Transverse colon (tissue), 4 donors: Measurements from ENCODE around the gene CDC37. TPM values are rescaled to one million over a fixed set of nuclear protein-coding genes. Genes with fewer than 3 reads are reported as not detected.
A peak's percentile ranks its signal among the peaks of the same experiment; 100 is the strongest.
"Not testable (repeated sequence)": the region's sequence is repeated elsewhere in the genome, so short reads cannot be mapped to it uniquely, and the experiment has no call there.

Experiments used
- DNase-seq: peaks from one replicate; pipeline ENCODE4 v3.0.0-alpha.2; 2019
- H3K27ac ChIP-seq, 4 donors: fragments of 200-600 bp; sonication (generic); 2 replicates each; pipeline ENCODE4 v1.5.1; 2016 to 2018; ENCODE audit warnings: inconsistent platforms in 4 of 4
- H3K27me3 ChIP-seq: fragments of 200-600 bp; sonication (generic); 2 replicates; pipeline ENCODE4 v1.5.1; 2017; ENCODE audit warnings: inconsistent platforms
- H3K36me3 ChIP-seq, 4 donors: fragments of 200-600 bp; sonication (generic); 2 replicates each; pipeline ENCODE4 v1.5.1; 2017 to 2019; ENCODE audit warnings: inconsistent platforms in 4 of 4
- H3K4me1 ChIP-seq, 4 donors: fragments of 200-600 bp; sonication (generic); 2 replicates each; pipeline ENCODE4 v1.5.1; 2017 to 2020; ENCODE audit warnings: inconsistent platforms in 4 of 4
- H3K4me3 ChIP-seq, 4 donors: fragments of 200-600 bp; sonication (generic); 1 replicate in 1 of 4; 2 replicates in 3 of 4; pipeline versions ENCODE4 v1.5.1 to v1.6.1; 2017 to 2019; ENCODE audit warnings: inconsistent platforms in 4 of 4
- H3K9me3 ChIP-seq, 2 donors: fragments of 200-600 bp; sonication (generic); 2 replicates each; pipeline ENCODE4 v1.5.1; 2017 to 2019; ENCODE audit warnings: inconsistent platforms in 2 of 2
- CTCF ChIP-seq, 5 experiments: fragments of 200-600 bp in 3 of 5; fragments of 450-650 bp in 2 of 5; sonication (generic) in 3 of 5; IDR thresholded peaks; 1 replicate in 2 of 5; 2 replicates in 3 of 5; pipeline ENCODE4 v1.5.1; 2016 to 2017; ENCODE audit warnings: antibody characterized with exemption in 5 of 5, inconsistent platforms in 3 of 5, mild to moderate bottlenecking in 2 of 5, moderate library complexity in 1 of 5
- EP300 ChIP-seq: sonication (generic); formaldehyde crosslinking; IDR thresholded peaks from one replicate; pipeline ENCODE4 v1.6.1; 2017; ENCODE audit warnings: antibody characterized with exemption, low read depth
- POLR2A ChIP-seq: fragments of 450-650 bp; IDR thresholded peaks from one replicate; pipeline ENCODE4 v1.6.1; 2016; ENCODE audit warnings: antibody characterized with exemption, mild to moderate bottlenecking, moderate library complexity
- POLR2AphosphoS5 ChIP-seq, 3 donors: sonication (generic); formaldehyde crosslinking; IDR thresholded peaks; one replicate each; pipeline ENCODE4 v1.6.1; 2016; ENCODE audit warnings: antibody characterized with exemption in 3 of 3
- WGBS, 2 donors: methylation state at CpG; one replicate each; pipeline ENCODE4 v1.1.5; 2018; ENCODE audit warnings: low coverage in 1 of 2; 5-methylcytosine and 5-hydroxymethylcytosine counted together
- in situ Hi-C, 4 donors: fragments of 200-750 bp; cut with MboI; loops; one replicate each; pipeline versions ENCODE4 v1.15.0 to v1.15.1; 2017; ENCODE audit warnings: low sequenced_read_pairs in 3 of 4, low pct_ligation_motif_present in 1 of 4, low pct_unique_long_range_greater_than_20kb in 1 of 4
- intact Hi-C: fragments of 100-400 bp; cut with DNase I; formaldehyde crosslinking; loops from one replicate; pipeline ENCODE4 v1.15.1; 2023; ENCODE audit warnings: low total_unique reads
- total RNA-seq, 4 donors: library from RNA; depleted of rRNA; stranded (reverse); fragments of >200 nt; gene quantifications; one replicate each; pipeline ENCODE4 v1.1.0, GENCODE V29; 2016

CDC37 gene
- total RNA-seq, 4 donors from 2014 or later = 125 to 168 (median 162) TPM

DNA sequence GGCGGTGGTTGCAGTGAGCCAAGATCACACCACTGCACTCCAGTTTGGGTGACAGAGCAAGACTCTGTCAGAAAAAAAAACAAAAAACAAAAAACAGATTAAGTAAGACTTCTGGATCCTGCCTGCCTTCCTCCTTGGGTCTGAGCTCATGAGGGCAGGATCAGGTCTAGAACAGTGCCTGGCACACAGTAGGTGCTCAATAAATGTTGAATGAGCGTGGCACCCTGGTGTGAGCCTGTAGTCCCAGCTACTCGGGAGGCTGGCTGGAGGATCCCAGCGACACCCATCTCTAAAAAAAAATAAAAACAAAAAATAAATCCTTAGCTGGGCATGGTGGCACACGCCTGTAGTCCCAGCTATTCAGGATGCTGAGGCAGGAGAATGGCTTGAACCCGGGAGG, 2.8 kb upstream of the CDC37 start:
- no peaks in the 10 kb centered on the region for H3K36me3 ChIP-seq
- intact Hi-C loops (no loop called here), in situ Hi-C loops (no loop called here)
- peaks cover 66% of the 10 kb centered on the region for H3K27me3 ChIP-seq
- H3K4me1 ChIP-seq = peaks cover 22 to 34% (median 26%) of the 10 kb centered on the region in 4 donors
- DNase-seq = no peak
- H3K27ac ChIP-seq = no peak overlapping the region
- 56 to 72% methylated on average over 4 to 6 of the region's 6 CpGs for WGBS, 2 donors
- TF ChIP-seq EP300 (no peak), CTCF (IDR thresholded peaks at IDR 0.05) (no peak), POLR2A (no peak), POLR2AphosphoS5 (IDR thresholded peaks at IDR 0.05) (no peak)
- no peaks in the 10 kb centered on the region for H3K9me3 ChIP-seq
- H3K4me3 ChIP-seq = no peak overlapping the region

DNA sequence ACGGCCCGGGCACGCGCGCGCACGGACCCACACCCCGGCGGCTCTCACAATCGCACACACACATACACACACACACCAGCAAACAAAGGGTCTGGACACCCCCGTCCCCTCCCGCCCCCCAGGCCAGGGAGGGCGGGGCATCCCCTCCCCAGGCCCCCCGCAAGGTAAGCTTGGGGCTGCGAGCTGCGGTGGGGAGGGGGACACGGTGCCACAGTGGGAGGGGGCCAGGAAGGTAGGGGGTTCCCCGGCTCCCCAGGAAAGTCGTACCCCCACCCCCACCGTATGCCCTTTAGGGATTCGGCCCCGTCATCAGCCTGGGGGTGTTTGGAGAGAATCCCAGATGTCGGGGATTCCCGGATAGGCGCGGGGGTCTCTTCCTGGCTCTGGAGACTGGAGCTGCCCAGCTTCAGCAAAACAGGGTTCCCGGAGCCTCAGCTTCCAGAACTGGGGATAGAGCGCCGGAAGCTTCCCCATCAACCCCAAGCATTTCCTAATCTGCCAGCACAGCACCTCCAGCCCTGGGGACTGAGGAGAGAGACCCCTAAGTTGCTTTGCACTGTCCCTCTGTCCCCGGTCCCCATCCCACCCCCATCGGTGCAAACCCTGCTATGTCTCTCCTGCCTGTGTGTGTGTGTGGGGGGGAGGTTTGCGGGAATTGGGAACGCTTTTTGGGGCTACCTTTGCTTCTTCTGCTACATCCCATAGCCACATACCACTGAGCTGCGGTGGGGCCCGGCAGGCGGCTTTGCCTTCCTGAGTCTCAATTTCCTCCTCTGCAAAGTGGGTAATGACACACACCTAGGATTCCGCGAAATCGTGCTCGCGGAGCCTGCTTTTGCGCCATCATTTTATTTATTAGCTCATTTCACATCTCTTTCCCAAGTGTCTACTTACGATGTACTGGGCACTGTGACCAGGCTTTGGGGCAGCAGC, 1.8 kb upstream of the CDC37 start:
- Histone ChIP-seq H3K27me3 (peaks cover 58% of the 10 kb centered on the region), H3K4me3 (peak overlapping the region in 2 of 4 donors; percentile 68 to 75), H3K4me1 (peaks cover 23 to 43% (median 31%) of the 10 kb centered on the region in 4 donors), H3K36me3 (no peaks in the 10 kb centered on the region), H3K27ac (peak overlapping the region in 2 of 4 donors; percentile 10 to 82), H3K9me3 (no peaks in the 10 kb centered on the region)
- TF ChIP-seq POLR2A = no peak
- TF ChIP-seq EP300 = no peak
- TF ChIP-seq CTCF (IDR thresholded peaks at IDR 0.05) = no peak
- no peak for TF ChIP-seq POLR2AphosphoS5 (IDR thresholded peaks at IDR 0.05)
- in situ Hi-C loops (no loop called here), intact Hi-C loops (loop anchor here (2.0 kb wide), 1 partner anchor 72 kb away; no protein-coding TSS in a partner anchor)
- DNase-seq = no peak
- 11 to 12% methylated on average over 20 to 27 of the region's 43 CpGs for WGBS, 2 donors

- H3K9me3 ChIP-seq = no peaks in the 10 kb centered on the region
- peak overlapping the region; percentile 68 to 83 (median 78) for H3K4me3 ChIP-seq
- peak overlapping the region; percentile 82 to 88 (median 84) for H3K27ac ChIP-seq
- H3K36me3 ChIP-seq = no peaks in the 10 kb centered on the region
- intact Hi-C loops = no loop called here
- 0 to 1% methylated on average over 3 to 15 of the region's 15 CpGs for WGBS, 2 donors
- TF ChIP-seq POLR2A = no peak
- peak in 2 of 3 donors; percentile 9 to 10 for TF ChIP-seq POLR2AphosphoS5 (IDR thresholded peaks at IDR 0.05)
- peaks cover 33% of the 10 kb centered on the region for H3K27me3 ChIP-seq
- peak; percentile 45 for DNase-seq
- H3K4me1 ChIP-seq = peaks cover 23 to 43% (median 31%) of the 10 kb centered on the region in 4 donors
- in situ Hi-C loops = no loop called here
These were observed 802 bp downstream of the CDC37 start for GRCh38 chr19:10402441-10403038.

DNA sequence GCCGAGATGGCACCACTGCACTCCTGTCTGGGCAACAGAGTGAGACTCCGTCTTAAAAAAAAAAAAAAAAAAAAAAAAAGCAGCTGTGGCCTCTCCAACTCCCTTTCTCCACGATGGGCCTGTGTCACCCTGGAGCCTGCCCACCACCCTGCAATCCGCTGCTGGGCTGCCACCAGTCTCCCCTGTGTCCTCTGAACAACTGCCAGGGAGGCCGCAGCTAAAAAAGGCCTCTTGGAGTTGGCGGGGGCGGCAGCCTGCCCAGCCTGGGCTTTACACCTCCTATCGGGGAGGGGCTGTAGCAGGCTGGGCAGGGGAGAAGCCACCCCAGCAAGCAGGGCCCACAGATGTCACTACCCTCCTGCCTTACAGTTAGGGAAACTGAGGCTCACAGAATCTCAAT, 3.5 kb downstream of the CDC37 start:
- peaks cover 6% of the 10 kb centered on the region for H3K27me3 ChIP-seq
- intact Hi-C loops (no loop called here), in situ Hi-C loops (loop anchor here in 3 of 4 donors (25.0 kb wide), 1 partner anchor 463 kb away; the partner anchor contains the start of gene OLFM2 (in 3 of the 3))
- H3K9me3 ChIP-seq = no peaks in the 10 kb centered on the region
- no peak overlapping the region for H3K27ac ChIP-seq
- no peak for DNase-seq
- no peak overlapping the region for H3K4me3 ChIP-seq
- TF ChIP-seq CTCF (IDR thresholded peaks at IDR 0.05) (no peak), EP300 (no peak), POLR2A (no peak), POLR2AphosphoS5 (IDR thresholded peaks at IDR 0.05) (no peak)
- peaks cover 19 to 34% (median 27%) of the 10 kb centered on the region in 4 donors for H3K4me1 ChIP-seq
- peaks cover 0 to 6% (median 2%) of the 10 kb centered on the region in 4 donors for H3K36me3 ChIP-seq
- WGBS, 2 donors = 87% methylated on average over 8 of the region's 8 CpGs; no CpG with 5 or more reads in 1 of the 2 donors

- WGBS, 2 donors = 89 to 96% methylated on average over 3 to 8 of the region's 8 CpGs
- intact Hi-C loops = not testable (repeated sequence)
- H3K36me3 ChIP-seq = peaks cover 0 to 12% (median 2%) of the 10 kb centered on the region in 4 donors
These were observed 4.0 kb downstream of the CDC37 start for GRCh38 chr19:10399340-10399739.

More at GRCh38 chr19:10399340-10399739, 4.0 kb downstream of the CDC37 start:
- H3K27ac ChIP-seq, H3K4me3 ChIP-seq, H3K9me3 ChIP-seq, H3K27me3 ChIP-seq, DNase-seq: not testable (repeated sequence)
- in situ Hi-C loops = loop anchor here in 3 of 4 donors (25.0 kb wide), 1 partner anchor 462 kb away; the partner anchor contains the start of gene OLFM2 (in 3 of the 3)
- H3K4me1 ChIP-seq = peaks cover 14 to 29% (median 21%) of the 10 kb centered on the region in 4 donors
